ENCODE measurements around the gene CRIM1. TPM values are rescaled to one million over a fixed set of nuclear protein-coding genes. Genes with fewer than 3 reads are reported as not detected.

CRIM1 gene
- polyA plus RNA-seq, 1 donor: 35.6 TPM

- H3K4me3 ChIP-seq (ENCODE audit: low read length): no peak overlapping the region
- peaks cover 41% of the 10 kb centered on the region for H3K36me3 ChIP-seq (ENCODE audit: control insufficient read depth, insufficient read depth, low read length)
- no peak for DNase-seq
- no peak overlapping the region for H3K27ac ChIP-seq (ENCODE audit: low read length)
- no peaks in the 10 kb centered on the region for H3K9me3 ChIP-seq (ENCODE audit: control insufficient read depth, low read depth, low read length)
- H3K27me3 ChIP-seq (ENCODE audit: control insufficient read depth, insufficient read depth, low read length): no peaks in the 10 kb centered on the region
- 83% methylated on average over 2 of the region's 5 CpGs for WGBS (ENCODE audit: insufficient coverage, low lambda C conversion rate)
- H3K4me1 ChIP-seq (ENCODE audit: control insufficient read depth, insufficient read depth, low read length): no peaks in the 10 kb centered on the region
Measured at GRCh38 chr2:36560726-36561125, 205.1 kb downstream of the CRIM1 start.

GRCh38 chr2:36561237-36561944, 205.8 kb downstream of the CRIM1 start:
- Histone ChIP-seq H3K4me3 (ENCODE audit: low read length) (no peak overlapping the region), H3K4me1 (ENCODE audit: control insufficient read depth, insufficient read depth, low read length) (no peaks in the 10 kb centered on the region), H3K27ac (ENCODE audit: low read length) (no peak overlapping the region), H3K36me3 (ENCODE audit: control insufficient read depth, insufficient read depth, low read length) (peaks cover 41% of the 10 kb centered on the region), H3K9me3 (ENCODE audit: control insufficient read depth, low read depth, low read length) (no peaks in the 10 kb centered on the region), H3K27me3 (ENCODE audit: control insufficient read depth, insufficient read depth, low read length) (no peaks in the 10 kb centered on the region)
- 83% methylated on average over 1 of the region's 8 CpGs for WGBS (ENCODE audit: insufficient coverage, low lambda C conversion rate)
- DNase-seq: peak in 1 of 2 donors; percentile 15

GRCh38 chr2:36562240-36562639, 206.7 kb downstream of the CRIM1 start:
- Histone ChIP-seq H3K27ac (ENCODE audit: low read length) (no peak overlapping the region), H3K27me3 (ENCODE audit: control insufficient read depth, insufficient read depth, low read length) (no peaks in the 10 kb centered on the region), H3K9me3 (ENCODE audit: control insufficient read depth, low read depth, low read length) (no peaks in the 10 kb centered on the region), H3K4me3 (ENCODE audit: low read length) (no peak overlapping the region), H3K4me1 (ENCODE audit: control insufficient read depth, insufficient read depth, low read length) (no peaks in the 10 kb centered on the region), H3K36me3 (ENCODE audit: control insufficient read depth, insufficient read depth, low read length) (peaks cover 42% of the 10 kb centered on the region)
- WGBS (ENCODE audit: insufficient coverage, low lambda C conversion rate): no CpG with 5 or more reads among the region's 1 CpG
- DNase-seq: no peak

- no peak overlapping the region for H3K27ac ChIP-seq (ENCODE audit: low read length)
- no peaks in the 10 kb centered on the region for H3K4me1 ChIP-seq (ENCODE audit: control insufficient read depth, insufficient read depth, low read length)
- no peaks in the 10 kb centered on the region for H3K9me3 ChIP-seq (ENCODE audit: control insufficient read depth, low read depth, low read length)
- H3K4me3 ChIP-seq (ENCODE audit: low read length): no peak overlapping the region
- H3K36me3 ChIP-seq (ENCODE audit: control insufficient read depth, insufficient read depth, low read length): peaks cover 42% of the 10 kb centered on the region
- no peaks in the 10 kb centered on the region for H3K27me3 ChIP-seq (ENCODE audit: control insufficient read depth, insufficient read depth, low read length)
- 94% methylated on average over 2 of the region's 3 CpGs for WGBS (ENCODE audit: insufficient coverage, low lambda C conversion rate)
- DNase-seq: no peak
Measured at GRCh38 chr2:36562973-36563532, 207.5 kb downstream of the CRIM1 start.

GRCh38 chr2:36564377-36564930, 208.9 kb downstream of the CRIM1 start:
- WGBS (ENCODE audit: insufficient coverage, low lambda C conversion rate): 93% methylated on average over 3 of the region's 11 CpGs
- no peak for DNase-seq
- H3K4me1 ChIP-seq (ENCODE audit: control insufficient read depth, insufficient read depth, low read length): no peaks in the 10 kb centered on the region
- no peaks in the 10 kb centered on the region for H3K27me3 ChIP-seq (ENCODE audit: control insufficient read depth, insufficient read depth, low read length)
- H3K27ac ChIP-seq (ENCODE audit: low read length): no peak overlapping the region
- no peaks in the 10 kb centered on the region for H3K9me3 ChIP-seq (ENCODE audit: control insufficient read depth, low read depth, low read length)
- no peak overlapping the region for H3K4me3 ChIP-seq (ENCODE audit: low read length)
- peaks cover 46% of the 10 kb centered on the region for H3K36me3 ChIP-seq (ENCODE audit: control insufficient read depth, insufficient read depth, low read length)

- Histone ChIP-seq H3K27ac (ENCODE audit: low read length) (no peak overlapping the region), H3K9me3 (ENCODE audit: control insufficient read depth, low read depth, low read length) (no peaks in the 10 kb centered on the region), H3K36me3 (ENCODE audit: control insufficient read depth, insufficient read depth, low read length) (peaks cover 41% of the 10 kb centered on the region), H3K4me3 (ENCODE audit: low read length) (no peak overlapping the region), H3K4me1 (ENCODE audit: control insufficient read depth, insufficient read depth, low read length) (no peaks in the 10 kb centered on the region), H3K27me3 (ENCODE audit: control insufficient read depth, insufficient read depth, low read length) (no peaks in the 10 kb centered on the region)
- no CpG with 5 or more reads among the region's 4 CpGs for WGBS (ENCODE audit: insufficient coverage, low lambda C conversion rate)
- DNase-seq: no peak
Measured at GRCh38 chr2:36565712-36566111, 210.1 kb downstream of the CRIM1 start.

GRCh38 chr2:36566887-36567286, 211.3 kb downstream of the CRIM1 start:
- H3K9me3 ChIP-seq (ENCODE audit: control insufficient read depth, low read depth, low read length): no peaks in the 10 kb centered on the region
- no peak overlapping the region for H3K4me3 ChIP-seq (ENCODE audit: low read length)
- no CpG with 5 or more reads among the region's 4 CpGs for WGBS (ENCODE audit: insufficient coverage, low lambda C conversion rate)
- H3K4me1 ChIP-seq (ENCODE audit: control insufficient read depth, insufficient read depth, low read length): no peaks in the 10 kb centered on the region
- H3K27ac ChIP-seq (ENCODE audit: low read length): no peak overlapping the region
- H3K27me3 ChIP-seq (ENCODE audit: control insufficient read depth, insufficient read depth, low read length): no peaks in the 10 kb centered on the region
- DNase-seq: no peak
- peaks cover 33% of the 10 kb centered on the region for H3K36me3 ChIP-seq (ENCODE audit: control insufficient read depth, insufficient read depth, low read length)

- 92% methylated on average over 5 of the region's 6 CpGs for WGBS (ENCODE audit: insufficient coverage, low lambda C conversion rate)
Measured at GRCh38 chr2:36567711-36568408, 212.3 kb downstream of the CRIM1 start.

GRCh38 chr2:36568516-36569246, 213.1 kb downstream of the CRIM1 start:
- H3K4me3 ChIP-seq (ENCODE audit: low read length): no peak overlapping the region
- peaks cover 38% of the 10 kb centered on the region for H3K36me3 ChIP-seq (ENCODE audit: control insufficient read depth, insufficient read depth, low read length)
- H3K27me3 ChIP-seq (ENCODE audit: control insufficient read depth, insufficient read depth, low read length): no peaks in the 10 kb centered on the region
- H3K27ac ChIP-seq (ENCODE audit: low read length): no peak overlapping the region
- WGBS (ENCODE audit: insufficient coverage, low lambda C conversion rate): 83% methylated on average over 1 of the region's 6 CpGs
- no peak for DNase-seq
- no peaks in the 10 kb centered on the region for H3K9me3 ChIP-seq (ENCODE audit: control insufficient read depth, low read depth, low read length)
- H3K4me1 ChIP-seq (ENCODE audit: control insufficient read depth, insufficient read depth, low read length): no peaks in the 10 kb centered on the region

More at GRCh38 chr2:36567711-36568408, 212.3 kb downstream of the CRIM1 start:
- DNase-seq: no peak
- H3K36me3 ChIP-seq (ENCODE audit: control insufficient read depth, insufficient read depth, low read length): peaks cover 41% of the 10 kb centered on the region
- no peak overlapping the region for H3K27ac ChIP-seq (ENCODE audit: low read length)
- H3K27me3 ChIP-seq (ENCODE audit: control insufficient read depth, insufficient read depth, low read length): no peaks in the 10 kb centered on the region
- no peak overlapping the region for H3K4me3 ChIP-seq (ENCODE audit: low read length)
- H3K4me1 ChIP-seq (ENCODE audit: control insufficient read depth, insufficient read depth, low read length): no peaks in the 10 kb centered on the region
- no peaks in the 10 kb centered on the region for H3K9me3 ChIP-seq (ENCODE audit: control insufficient read depth, low read depth, low read length)

- WGBS (ENCODE audit: insufficient coverage, low lambda C conversion rate): 100% methylated on average over 1 of the region's 3 CpGs
- Histone ChIP-seq H3K4me3 (ENCODE audit: low read length) (no peak overlapping the region), H3K9me3 (ENCODE audit: control insufficient read depth, low read depth, low read length) (no peaks in the 10 kb centered on the region), H3K27ac (ENCODE audit: low read length) (no peak overlapping the region), H3K27me3 (ENCODE audit: control insufficient read depth, insufficient read depth, low read length) (no peaks in the 10 kb centered on the region), H3K36me3 (ENCODE audit: control insufficient read depth, insufficient read depth, low read length) (peaks cover 35% of the 10 kb centered on the region), H3K4me1 (ENCODE audit: control insufficient read depth, insufficient read depth, low read length) (no peaks in the 10 kb centered on the region)
- no peak for DNase-seq
Measured at GRCh38 chr2:36569267-36569856, 213.8 kb downstream of the CRIM1 start.

Measured in large intestine (tissue), 3 donors.